GM12878 (cell line): ENCODE measurements around the gene GLB1L. TPM values are rescaled to one million over a fixed set of nuclear protein-coding genes. Genes with fewer than 3 reads are reported as not detected.

Experiments
- ATAC-seq: fragments of 200-7000 bp; cut with Tn5 transposase; 3 replicates; pipeline ENCODE4 v1.9.1; 2020; ENCODE audit warnings: mild to moderate bottlenecking, moderate library complexity
- BruUV-seq: library from RNA; stranded (reverse); fragments of 400-500 nt; replicated peaks from 2 replicates; lab custom pipeline; 2021; lab: Mats Ljungman, UMichigan
- CTCF ChIA-PET: fragments of 300-600 bp; sonication (Branson Sonifier 250); formaldehyde crosslinking; extraction: SDS; loops from one replicate; lab custom pipeline; 2021; ENCODE audit warnings: inconsistent platforms; lab: Yijun Ruan, JAX
- POLR2A ChIA-PET: fragments of 350-600 bp; formaldehyde crosslinking; extraction: SDS; loops from one replicate; lab custom pipeline; 2021; ENCODE audit warnings: inconsistent platforms; lab: Charles Lee
- RAD21 ChIA-PET: fragments of 300-600 bp; sonication (Branson Sonifier 250); formaldehyde crosslinking; loops from one replicate; lab custom pipeline; 2023; ENCODE audit warnings: antibody characterized with exemption; ENCODE audit not compliant: unreplicated experiment; lab: Charles Lee
- SMC1A ChIA-PET: fragments of 300-600 bp; sonication (Branson Sonifier 250); formaldehyde crosslinking; loops from one replicate; lab custom pipeline; 2023; ENCODE audit not compliant: unreplicated experiment, uncharacterized antibody; lab: Charles Lee
- DNase-seq: peaks from one replicate; pipeline ENCODE4 v3.0.0-alpha.2; 2011; ENCODE audit warnings: low read depth, low spot score
- FAIRE-seq: peaks from 3 replicates; lab custom pipeline; 2011; peaks lifted over from hg19 to GRCh38; lab: Jason Lieb, UNC
- H2AFZ ChIP-seq: 2 replicates; pipeline ENCODE4 v1.6.0; 2011; ENCODE audit warnings: low read depth, low read length, control low read depth; ENCODE audit not compliant: control insufficient read depth
- H3K27ac ChIP-seq: 2 replicates; pipeline ENCODE4 v1.5.1; 2011; ENCODE audit warnings: control low read depth; ENCODE audit not compliant: control insufficient read depth, insufficient read depth
- H3K27me3 ChIP-seq, 2 experiments: replicated peaks in 1 of 2; 2 replicates each; pipeline versions ENCODE4 v1.6.0 to v1.6.1; 2011; ENCODE audit warnings: low read length in 1 of 2; ENCODE audit not compliant: control insufficient read depth in 2 of 2, insufficient read depth in 2 of 2
- H3K36me3 ChIP-seq, 2 experiments: 2 replicates each; pipeline ENCODE4 v1.5.1; 2011; ENCODE audit warnings: low read length in 1 of 2; ENCODE audit not compliant: control insufficient read depth in 2 of 2, insufficient read depth in 2 of 2
- H3K4me1 ChIP-seq: 2 replicates; pipeline ENCODE4 v1.6.1; 2011; ENCODE audit warnings: mild to moderate bottlenecking, low read length, moderate library complexity, mixed read lengths; ENCODE audit not compliant: control insufficient read depth, insufficient read depth
- H3K4me2 ChIP-seq: 2 replicates; pipeline ENCODE4 v1.6.0; 2011; ENCODE audit warnings: control low read depth; ENCODE audit not compliant: control insufficient read depth, insufficient read depth
- H3K4me3 ChIP-seq: fragments of 200-600 bp; sonication (generic); 2 replicates; pipeline ENCODE4 v1.5.1; 2016
- H3K79me2 ChIP-seq: 2 replicates; pipeline ENCODE4 v1.6.0; 2011; ENCODE audit warnings: low read length; ENCODE audit not compliant: control insufficient read depth, insufficient read depth
- H3K9ac ChIP-seq: 2 replicates; pipeline ENCODE4 v1.8.0; 2011; ENCODE audit warnings: low read length, control low read depth, mixed read lengths; ENCODE audit not compliant: control insufficient read depth, insufficient read depth
- H3K9me3 ChIP-seq: replicated peaks from 3 replicates; pipeline ENCODE4 v1.5.1; 2011; ENCODE audit warnings: mild to moderate bottlenecking, low read length; ENCODE audit not compliant: control insufficient read depth, insufficient read depth
- H4K20me1 ChIP-seq: 2 replicates; pipeline ENCODE4 v1.6.0; 2011; ENCODE audit not compliant: control insufficient read depth, insufficient read depth
- BACH1 ChIP-seq: fragments of 450-650 bp; IDR thresholded peaks from 2 replicates; pipeline ENCODE4 v1.6.1; 2017; ENCODE audit warnings: mild to moderate bottlenecking, borderline replicate concordance
- CEBPB ChIP-seq, 2 experiments: fragments of 150-350 bp in 1 of 2; IDR thresholded peaks; 2 replicates each; pipeline ENCODE4 v1.6.1; 2012 to 2014; ENCODE audit warnings: low read depth in 2 of 2, low read length in 2 of 2, borderline replicate concordance in 1 of 2, inconsistent platforms in 1 of 2
- CHD4 ChIP-seq: fragments of 200-600 bp; sonication (generic); IDR thresholded peaks from 2 replicates; pipeline ENCODE4 v1.6.1; 2016; ENCODE audit warnings: mild to moderate bottlenecking
- EED ChIP-seq: sonication (generic); IDR thresholded peaks from 2 replicates; pipeline ENCODE4 v1.6.1; 2016; ENCODE audit warnings: antibody characterized with exemption, low read depth
- FOXK2 ChIP-seq: fragments of 450-650 bp; IDR thresholded peaks from 2 replicates; pipeline ENCODE4 v1.6.1; 2017; ENCODE audit warnings: mild to moderate bottlenecking, moderate library complexity
- FOXM1 ChIP-seq: IDR thresholded peaks from 2 replicates; pipeline ENCODE4 v1.6.1; 2012; ENCODE audit warnings: low read depth, mild to moderate bottlenecking, inconsistent platforms, low read length, moderate library complexity
- HCFC1 ChIP-seq: fragments of 150-350 bp; IDR thresholded peaks from 2 replicates; pipeline ENCODE4 v1.6.1; 2014; ENCODE audit warnings: low read length
- POLR2AphosphoS2 ChIP-seq: IDR thresholded peaks from 2 replicates; pipeline ENCODE4 v1.6.1; 2011; ENCODE audit warnings: low read depth, mild to moderate bottlenecking, low read length, improper control_type of control experiment, moderate library complexity
- YY1 ChIP-seq: IDR thresholded peaks from 2 replicates; pipeline ENCODE4 v1.6.1; 2011; ENCODE audit warnings: low read depth, mild to moderate bottlenecking, low read length
- ZNF274 ChIP-seq: IDR thresholded peaks from one replicate; pipeline ENCODE4 v1.8.0; 2011; ENCODE audit not compliant: insufficient read length, insufficient read depth
- ZZZ3 ChIP-seq: IDR thresholded peaks from 2 replicates; pipeline ENCODE4 v1.6.1; 2011; ENCODE audit warnings: low read depth; ENCODE audit not compliant: control insufficient read depth, insufficient read length
- WGBS: methylation state at CpG from one replicate; pipeline ENCODE4 v1.1.6; 2016; ENCODE audit warnings: low lambda C conversion rate; ENCODE audit not compliant: insufficient replicate concordance, insufficient coverage; ENCODE audit errors: missing lambda C conversion rate; 5-methylcytosine and 5-hydroxymethylcytosine counted together
- in situ Hi-C: fragments of 300-500 bp; cut with MboI; formaldehyde crosslinking; loops from 9 replicates; pipeline ENCODE4 v1.14.3; 2018; ENCODE audit warnings: mixed read lengths
- intact Hi-C: fragments of 100-400 bp; cut with micrococcal nuclease; formaldehyde crosslinking; loops from one replicate; pipeline ENCODE4 v1.14.2; 2022; ENCODE audit not compliant: unreplicated experiment
- polyA plus RNA-seq, 11 experiments: library from polyadenylated mRNA; depleted of rRNA in 4 of 11; unstranded in 6 of 11; stranded (reverse) in 5 of 11; fragments of >200 nt; fragmentation: Nextera tagmentation in 4 of 11; fragmentation: Illumina TruSeq in 1 of 11; extraction: Ambion mirVana in 4 of 11; extraction: Trizol in 1 of 11; gene quantifications; 1 replicate in 1 of 11; 2 replicates in 10 of 11; pipeline versions ENCODE4 v1.2.1 to v1.2.3, GENCODE V29; 2011 to 2016; ENCODE audit warnings: inconsistent platforms in 2 of 11, missing spikeins in 2 of 11, low read depth in 1 of 11
- total RNA-seq, 4 experiments: library from RNA; depleted of rRNA in 3 of 4; stranded (reverse); fragments of >200 nt in 3 of 4; fragmentation: Illumina TruSeq in 1 of 4; extraction: Trizol in 1 of 4; gene quantifications; 2 replicates each; pipeline versions ENCODE4 v1.2.1 to v1.2.3, GENCODE V29; 2013 to 2021
- TF ChIP-seq, protein P1 (sequence below), 3 experiments: IDR thresholded peaks in 2 of 3; conservative IDR thresholded peaks in 1 of 3; 2 replicates each; pipeline ENCODE4 v1.5.1; 2011; ENCODE audit warnings: low read depth in 3 of 3, low read length in 3 of 3, mild to moderate bottlenecking in 3 of 3, control low read depth in 2 of 3, moderate library complexity in 2 of 3, inconsistent platforms in 1 of 3, mixed read lengths in 1 of 3; ENCODE audit not compliant: control insufficient read depth in 2 of 3, insufficient read depth in 1 of 3; ENCODE audit errors: extremely low read depth in 1 of 3
- TF ChIP-seq, protein P2 (sequence below): IDR thresholded peaks from 2 replicates; pipeline ENCODE4 v1.6.1; 2011; ENCODE audit warnings: borderline replicate concordance, low read depth, mild to moderate bottlenecking, moderate library complexity, mixed read lengths, low read length; ENCODE audit not compliant: insufficient read depth; ENCODE audit errors: extremely low read length

GLB1L gene
- total and polyA plus RNA-seq, 10 of the 15 experiments (the other 5 are each of a cell fraction or from before 2014, with no cell fraction given): 0.29 to 4.6 (median 2.7) TPM

DNA sequence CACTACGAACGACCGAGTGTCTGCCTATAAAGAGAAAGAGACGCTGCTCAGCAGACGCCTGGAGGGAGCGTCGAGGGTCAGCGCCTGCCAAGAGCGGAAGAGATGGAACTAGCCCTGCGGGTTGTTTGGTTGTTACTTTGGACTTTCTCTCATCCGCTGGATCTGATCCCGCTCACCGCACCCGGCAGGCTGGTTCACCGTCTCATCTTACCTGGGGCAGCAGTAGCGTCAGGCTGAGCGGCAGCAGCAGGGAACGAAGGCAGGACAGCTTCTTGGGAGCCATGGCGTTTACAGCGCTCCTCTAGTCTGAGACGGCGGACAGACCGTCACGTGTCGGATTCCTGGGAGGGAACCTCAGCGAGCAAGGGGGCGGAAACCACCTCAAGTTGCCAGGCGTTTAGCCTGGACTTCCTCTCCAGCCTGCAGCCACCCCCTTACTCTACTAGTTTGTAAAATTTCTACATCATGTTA is 1.9 kb downstream of the GLB1L start:
- POLR2A ChIA-PET: interaction anchor here (3.0 kb wide), 1 partner anchor 67 kb away, joined by 17 read pairs; the partner anchor contains the start of gene CNPPD1

DNA sequence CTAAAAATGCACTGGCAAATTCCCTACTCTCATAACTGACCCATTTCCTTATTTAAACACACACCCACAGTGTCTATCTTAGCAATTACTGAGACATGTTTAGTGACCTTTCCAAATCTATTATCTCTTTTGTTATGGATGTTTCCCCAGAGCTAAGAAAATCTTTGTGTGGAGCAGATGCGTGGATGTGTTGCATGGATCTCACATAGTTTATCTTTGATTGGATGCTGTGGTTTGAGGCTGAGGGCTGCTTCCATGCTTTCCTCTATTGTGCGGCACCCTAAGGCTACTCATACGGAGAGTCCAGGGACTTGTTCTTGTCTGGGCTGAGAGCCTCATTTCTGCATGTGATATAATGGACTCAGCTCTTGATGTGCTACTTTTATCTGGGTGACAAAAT is 10.9 kb downstream of the GLB1L start:
- Histone ChIP-seq H2AFZ (no peak overlapping the region), H3K4me2 (no peak overlapping the region), H3K9me3 (no peaks in the 10 kb centered on the region), H3K27ac (no peak overlapping the region), H3K4me3 (no peak overlapping the region), H4K20me1 (no peaks in the 10 kb centered on the region), H3K4me1 (no peaks in the 10 kb centered on the region), H3K79me2 (peaks cover 26% of the 10 kb centered on the region), H3K36me3 (peaks cover 15 to 54% of the 10 kb centered on the region in 2 experiments), H3K9ac (no peak overlapping the region), H3K27me3 (no peaks in the 10 kb centered on the region)
- DNase-seq (no peak), FAIRE-seq (no peak), ATAC-seq (no peak)
- no TSS peak for BruUV-seq
- CTCF ChIA-PET: no interaction called here
- RAD21 ChIA-PET: no interaction called here
- POLR2A ChIA-PET: interaction anchor here (0.7 to 1.4 kb wide), 2 partner anchors 10 to 18 kb away, joined by 4 read pairs; partner anchors contain the start of genes GLB1L, STK16 and TUBA4B
- whole genome bisulfite sequencing: 96% methylated on average over 3 of the region's 3 CpGs
- in situ Hi-C loops: no loop called here
- SMC1A ChIA-PET: interaction anchor here (1.0 kb wide), 1 partner anchor 10 kb away, joined by 3 read pairs; no protein-coding TSS in a partner anchor
- TF ChIP-seq EED (no peak), FOXM1 (no peak), ZZZ3 (no peak), CHD4 (no peak), CEBPB (IDR thresholded peaks at IDR 0.05; ENCODE audit: borderline replicate concordance in 1 of 2, low read depth in 2 of 2, low read length in 2 of 2) (no peak), ZNF274 (no peak), POLR2AphosphoS2 (no peak), YY1 (no peak), FOXK2 (no peak), BACH1 (no peak)
- TF ChIP-seq, protein P1, sequence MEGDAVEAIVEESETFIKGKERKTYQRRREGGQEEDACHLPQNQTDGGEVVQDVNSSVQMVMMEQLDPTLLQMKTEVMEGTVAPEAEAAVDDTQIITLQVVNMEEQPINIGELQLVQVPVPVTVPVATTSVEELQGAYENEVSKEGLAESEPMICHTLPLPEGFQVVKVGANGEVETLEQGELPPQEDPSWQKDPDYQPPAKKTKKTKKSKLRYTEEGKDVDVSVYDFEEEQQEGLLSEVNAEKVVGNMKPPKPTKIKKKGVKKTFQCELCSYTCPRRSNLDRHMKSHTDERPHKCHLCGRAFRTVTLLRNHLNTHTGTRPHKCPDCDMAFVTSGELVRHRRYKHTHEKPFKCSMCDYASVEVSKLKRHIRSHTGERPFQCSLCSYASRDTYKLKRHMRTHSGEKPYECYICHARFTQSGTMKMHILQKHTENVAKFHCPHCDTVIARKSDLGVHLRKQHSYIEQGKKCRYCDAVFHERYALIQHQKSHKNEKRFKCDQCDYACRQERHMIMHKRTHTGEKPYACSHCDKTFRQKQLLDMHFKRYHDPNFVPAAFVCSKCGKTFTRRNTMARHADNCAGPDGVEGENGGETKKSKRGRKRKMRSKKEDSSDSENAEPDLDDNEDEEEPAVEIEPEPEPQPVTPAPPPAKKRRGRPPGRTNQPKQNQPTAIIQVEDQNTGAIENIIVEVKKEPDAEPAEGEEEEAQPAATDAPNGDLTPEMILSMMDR (IDR thresholded peaks at IDR 0.05 in 2 of 3, conservative IDR thresholded peaks at IDR 0.05 in 1 of 3; ENCODE audit: control insufficient read depth in 2 of 3, extremely low read depth in 1 of 3, insufficient read depth in 1 of 3, low read depth in 3 of 3, low read length in 3 of 3): no peak
- intact Hi-C loops: no loop called here

More for the DNA sequence above, 1.9 kb downstream of the GLB1L start:
- BruUV-seq: no TSS peak
- 72% methylated on average over 27 of the region's 28 CpGs for WGBS
- intact Hi-C loops (no loop called here), in situ Hi-C loops (no loop called here)
- no peaks in the 10 kb centered on the region for H3K27me3 ChIP-seq
- peaks cover 28% of the 10 kb centered on the region for H3K4me1 ChIP-seq
- ChIA-PET RAD21 (no interaction called here), SMC1A (interaction anchor here (1.2 kb wide), 1 partner anchor 11 kb away, joined by 3 read pairs; no protein-coding TSS in a partner anchor), CTCF (interaction anchor here (1.0 to 3.4 kb wide), 2 partner anchors 10 to 51 kb away, joined by 3 to 27 read pairs; partner anchors contain the start of gene TUBA4B)
- no peaks in the 10 kb centered on the region for H4K20me1 ChIP-seq
- H3K9me3 ChIP-seq: no peaks in the 10 kb centered on the region
- TF ChIP-seq, protein P2, sequence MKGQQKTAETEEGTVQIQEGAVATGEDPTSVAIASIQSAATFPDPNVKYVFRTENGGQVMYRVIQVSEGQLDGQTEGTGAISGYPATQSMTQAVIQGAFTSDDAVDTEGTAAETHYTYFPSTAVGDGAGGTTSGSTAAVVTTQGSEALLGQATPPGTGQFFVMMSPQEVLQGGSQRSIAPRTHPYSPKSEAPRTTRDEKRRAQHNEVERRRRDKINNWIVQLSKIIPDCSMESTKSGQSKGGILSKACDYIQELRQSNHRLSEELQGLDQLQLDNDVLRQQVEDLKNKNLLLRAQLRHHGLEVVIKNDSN: peak; percentile 9
- TF ChIP-seq HCFC1: no peak
- DNase-seq: no peak
- H3K27ac ChIP-seq: no peak overlapping the region
- peaks cover 3 to 10% of the 10 kb centered on the region in 2 experiments; a peak in 3 of 4 replicates for H3K36me3 ChIP-seq
- H2AFZ ChIP-seq: no peak overlapping the region
- H3K9ac ChIP-seq: no peak overlapping the region
- no peak overlapping the region for H3K4me2 ChIP-seq
- H3K4me3 ChIP-seq: no peak overlapping the region
- FAIRE-seq: no peak
- peaks cover 16% of the 10 kb centered on the region for H3K79me2 ChIP-seq
- no peak for ATAC-seq
